PC-9 (cell line): Measurements from ENCODE around the gene KCNT2. TPM values are rescaled to one million over a fixed set of nuclear protein-coding genes. Genes with fewer than 3 reads are reported as not detected.

ENCODE experiments used
- BruUV-seq: library from RNA; stranded (reverse); fragments of 400-500 nt; replicated peaks from 2 replicates; lab custom pipeline; 2021; lab: Mats Ljungman, UMichigan
- CTCF ChIA-PET: fragments of 300-600 bp; sonication (Branson Sonifier 250); formaldehyde crosslinking; loops from one replicate; lab custom pipeline; 2022; ENCODE audit warnings: antibody characterized with exemption; lab: Charles Lee
- POLR2A ChIA-PET: fragments of 300-600 bp; sonication (Branson Sonifier 250); formaldehyde crosslinking; loops from one replicate; lab custom pipeline; 2022; ENCODE audit warnings: antibody characterized with exemption; ENCODE audit not compliant: unreplicated experiment; lab: Charles Lee
- DNase-seq, 2 experiments: peaks; one replicate each; pipeline versions ENCODE4 v3.0.0 to v3.0.0-alpha.2; 2015 to 2022; ENCODE audit warnings: mixed read lengths in 1 of 2
- H2AFZ ChIP-seq: fragments of 200-600 bp; sonication (generic); 2 replicates; pipeline ENCODE4 v1.8.1; 2017; ENCODE audit warnings: antibody characterized with exemption
- H3F3A ChIP-seq: fragments of 200-600 bp; sonication (generic); 2 replicates; pipeline ENCODE4 v1.8.1; 2017; ENCODE audit warnings: antibody characterized with exemption, mild to moderate bottlenecking, low read depth; ENCODE audit not compliant: insufficient read depth
- H3K27ac ChIP-seq: fragments of 200-600 bp; sonication (generic); 2 replicates; pipeline ENCODE4 v1.6.1; 2016; ENCODE audit warnings: mixed run types
- H3K27me3 ChIP-seq: fragments of 200-600 bp; sonication (generic); 2 replicates; pipeline ENCODE4 v1.6.1; 2016; ENCODE audit warnings: low read depth, mixed run types; ENCODE audit not compliant: insufficient read depth
- H3K36me3 ChIP-seq: fragments of 200-600 bp; sonication (generic); 2 replicates; pipeline ENCODE4 v1.6.1; 2016; ENCODE audit warnings: low read depth, mixed run types
- H3K4me1 ChIP-seq: fragments of 200-600 bp; sonication (generic); replicated peaks from 2 replicates; pipeline ENCODE4 v1.6.1; 2016; ENCODE audit warnings: mixed run types; ENCODE audit not compliant: insufficient read depth
- H3K4me2 ChIP-seq: fragments of 200-600 bp; sonication (generic); 2 replicates; pipeline ENCODE4 v1.6.1; 2017; ENCODE audit warnings: mixed run types
- H3K4me3 ChIP-seq: fragments of 200-600 bp; sonication (generic); 2 replicates; pipeline ENCODE4 v1.6.1; 2016; ENCODE audit warnings: mixed run types
- H3K79me2 ChIP-seq: fragments of 200-600 bp; sonication (generic); 2 replicates; pipeline ENCODE4 v1.6.1; 2017; ENCODE audit warnings: low read depth, mixed run types
- H3K9me2 ChIP-seq: fragments of 200-600 bp; sonication (generic); 2 replicates; pipeline ENCODE4 v1.8.1; 2017; ENCODE audit warnings: mild to moderate bottlenecking; ENCODE audit not compliant: insufficient read depth
- H3K9me3 ChIP-seq: fragments of 200-600 bp; sonication (generic); 2 replicates; pipeline ENCODE4 v1.8.1; 2016; ENCODE audit warnings: low read depth; ENCODE audit not compliant: insufficient read depth
- H4K20me1 ChIP-seq: fragments of 200-600 bp; sonication (generic); 2 replicates; pipeline ENCODE4 v1.8.1; 2017; ENCODE audit not compliant: insufficient read depth
- EZH2 ChIP-seq: fragments of 200-600 bp; sonication (generic); IDR thresholded peaks from 2 replicates; pipeline ENCODE4 v1.8.0; 2017; ENCODE audit warnings: antibody characterized with exemption, low read depth
- intact Hi-C: fragments of 100-400 bp; cut with micrococcal nuclease; formaldehyde crosslinking; loops from one replicate; pipeline ENCODE4 v1.10.0; 2022; ENCODE audit not compliant: unreplicated experiment
- total RNA-seq: library from RNA; stranded (reverse); gene quantifications from 2 replicates; pipeline ENCODE4 v1.2.3, GENCODE V29; 2021
- TF ChIP-seq, protein P1 (sequence below): fragments of 200-600 bp; sonication (generic); conservative IDR thresholded peaks from 2 replicates; pipeline ENCODE4 v1.6.1; 2017; ENCODE audit warnings: mixed run types, antibody characterized with exemption, mild to moderate bottlenecking, moderate library complexity

The KCNT2 gene
- total RNA-seq, 1 experiment from 2014 or later = 0.90 TPM

GRCh38 chr1:196481616-196482015, 126.6 kb downstream of the KCNT2 start:
- no peak overlapping the region for H3K4me2 ChIP-seq
- H3K36me3 ChIP-seq = no peaks in the 10 kb centered on the region
- no peaks in the 10 kb centered on the region for H3K9me3 ChIP-seq
- ChIA-PET POLR2A (no interaction called here), CTCF (no interaction called here)
- no peaks in the 10 kb centered on the region for H3K79me2 ChIP-seq
- intact Hi-C loops = no loop called here
- no peaks in the 10 kb centered on the region for H3F3A ChIP-seq
- H3K4me1 ChIP-seq = no peaks in the 10 kb centered on the region
- DNase-seq = no peak
- no peak overlapping the region for H3K27ac ChIP-seq
- H4K20me1 ChIP-seq = no peaks in the 10 kb centered on the region
- no peaks in the 10 kb centered on the region for H3K27me3 ChIP-seq
- TF ChIP-seq, protein P1, sequence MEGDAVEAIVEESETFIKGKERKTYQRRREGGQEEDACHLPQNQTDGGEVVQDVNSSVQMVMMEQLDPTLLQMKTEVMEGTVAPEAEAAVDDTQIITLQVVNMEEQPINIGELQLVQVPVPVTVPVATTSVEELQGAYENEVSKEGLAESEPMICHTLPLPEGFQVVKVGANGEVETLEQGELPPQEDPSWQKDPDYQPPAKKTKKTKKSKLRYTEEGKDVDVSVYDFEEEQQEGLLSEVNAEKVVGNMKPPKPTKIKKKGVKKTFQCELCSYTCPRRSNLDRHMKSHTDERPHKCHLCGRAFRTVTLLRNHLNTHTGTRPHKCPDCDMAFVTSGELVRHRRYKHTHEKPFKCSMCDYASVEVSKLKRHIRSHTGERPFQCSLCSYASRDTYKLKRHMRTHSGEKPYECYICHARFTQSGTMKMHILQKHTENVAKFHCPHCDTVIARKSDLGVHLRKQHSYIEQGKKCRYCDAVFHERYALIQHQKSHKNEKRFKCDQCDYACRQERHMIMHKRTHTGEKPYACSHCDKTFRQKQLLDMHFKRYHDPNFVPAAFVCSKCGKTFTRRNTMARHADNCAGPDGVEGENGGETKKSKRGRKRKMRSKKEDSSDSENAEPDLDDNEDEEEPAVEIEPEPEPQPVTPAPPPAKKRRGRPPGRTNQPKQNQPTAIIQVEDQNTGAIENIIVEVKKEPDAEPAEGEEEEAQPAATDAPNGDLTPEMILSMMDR = no peak
- no peak for TF ChIP-seq EZH2
- no TSS peak for BruUV-seq
- no peaks in the 10 kb centered on the region; the same call in 1 of the 2 replicates for H3K9me2 ChIP-seq
- H2AFZ ChIP-seq = no peak overlapping the region
- no peak overlapping the region for H3K4me3 ChIP-seq

- ChIA-PET POLR2A (no interaction called here), CTCF (no interaction called here)
- Histone ChIP-seq H3K79me2 (no peaks in the 10 kb centered on the region), H3K4me3 (no peak overlapping the region), H3K9me3 (no peaks in the 10 kb centered on the region), H3K27ac (no peak overlapping the region), H2AFZ (no peak overlapping the region), H3K4me2 (no peak overlapping the region), H3K9me2 (no peaks in the 10 kb centered on the region; the same call in 1 of the 2 replicates), H4K20me1 (no peaks in the 10 kb centered on the region), H3K36me3 (no peaks in the 10 kb centered on the region), H3F3A (no peaks in the 10 kb centered on the region), H3K27me3 (no peaks in the 10 kb centered on the region), H3K4me1 (no peaks in the 10 kb centered on the region)
- no peak for DNase-seq
- intact Hi-C loops = no loop called here
- no TSS peak for BruUV-seq
- TF ChIP-seq, protein P1 = no peak
- TF ChIP-seq EZH2 = no peak
Observed at GRCh38 chr1:196477262-196477661, 131.0 kb downstream of the KCNT2 start.

GRCh38 chr1:196467230-196467925, 140.9 kb downstream of the KCNT2 start:
- no peaks in the 10 kb centered on the region for H3K36me3 ChIP-seq
- POLR2A ChIA-PET = no interaction called here
- TF ChIP-seq, protein P1 = no peak
- no peak for TF ChIP-seq EZH2
- no peak overlapping the region for H3K27ac ChIP-seq
- no peak overlapping the region for H2AFZ ChIP-seq
- DNase-seq = no peak
- no peaks in the 10 kb centered on the region for H3K4me1 ChIP-seq
- H3K4me2 ChIP-seq = no peak overlapping the region
- no peak overlapping the region for H3K4me3 ChIP-seq
- no peaks in the 10 kb centered on the region for H3K79me2 ChIP-seq
- no peaks in the 10 kb centered on the region for H3F3A ChIP-seq
- CTCF ChIA-PET = no interaction called here
- H4K20me1 ChIP-seq = no peaks in the 10 kb centered on the region
- no TSS peak for BruUV-seq
- no peaks in the 10 kb centered on the region for H3K9me2 ChIP-seq
- H3K9me3 ChIP-seq = no peaks in the 10 kb centered on the region
- intact Hi-C loops = no loop called here
- H3K27me3 ChIP-seq = no peaks in the 10 kb centered on the region
